ENCODE results near the gene GFER. TPM values are rescaled to one million over a fixed set of nuclear protein-coding genes. Genes with fewer than 3 reads are reported as not detected.

The GFER gene
- total RNA-seq, 1 donor = 8.6 TPM

DNA sequence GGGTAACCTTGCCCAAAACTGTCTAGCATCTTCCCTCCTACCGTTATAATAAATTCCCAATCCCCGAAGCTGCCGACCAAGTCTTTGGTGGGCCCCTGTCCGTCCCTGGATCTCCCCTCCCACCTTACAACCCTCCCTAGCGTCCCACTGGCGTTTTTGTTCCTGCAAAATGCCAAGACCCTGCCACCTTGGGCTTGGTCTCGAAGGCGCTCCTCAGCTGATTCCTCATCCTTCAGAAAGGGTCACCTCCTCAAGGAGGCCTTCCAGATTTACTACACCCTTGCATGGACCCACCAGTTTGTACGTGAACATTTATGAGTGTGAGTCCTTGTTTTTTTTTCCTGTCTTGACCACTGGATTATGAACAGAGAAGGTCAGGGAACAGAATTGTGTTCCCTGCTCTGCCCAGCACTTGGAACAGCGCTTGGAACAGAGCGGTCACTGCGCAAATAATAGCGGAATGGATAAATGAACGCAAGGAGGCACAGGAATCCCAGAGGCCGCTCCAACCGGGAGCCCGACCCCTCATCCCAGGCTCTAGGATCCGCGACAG lies 926 bp upstream of the GFER start:
- TF ChIP-seq, protein P1, sequence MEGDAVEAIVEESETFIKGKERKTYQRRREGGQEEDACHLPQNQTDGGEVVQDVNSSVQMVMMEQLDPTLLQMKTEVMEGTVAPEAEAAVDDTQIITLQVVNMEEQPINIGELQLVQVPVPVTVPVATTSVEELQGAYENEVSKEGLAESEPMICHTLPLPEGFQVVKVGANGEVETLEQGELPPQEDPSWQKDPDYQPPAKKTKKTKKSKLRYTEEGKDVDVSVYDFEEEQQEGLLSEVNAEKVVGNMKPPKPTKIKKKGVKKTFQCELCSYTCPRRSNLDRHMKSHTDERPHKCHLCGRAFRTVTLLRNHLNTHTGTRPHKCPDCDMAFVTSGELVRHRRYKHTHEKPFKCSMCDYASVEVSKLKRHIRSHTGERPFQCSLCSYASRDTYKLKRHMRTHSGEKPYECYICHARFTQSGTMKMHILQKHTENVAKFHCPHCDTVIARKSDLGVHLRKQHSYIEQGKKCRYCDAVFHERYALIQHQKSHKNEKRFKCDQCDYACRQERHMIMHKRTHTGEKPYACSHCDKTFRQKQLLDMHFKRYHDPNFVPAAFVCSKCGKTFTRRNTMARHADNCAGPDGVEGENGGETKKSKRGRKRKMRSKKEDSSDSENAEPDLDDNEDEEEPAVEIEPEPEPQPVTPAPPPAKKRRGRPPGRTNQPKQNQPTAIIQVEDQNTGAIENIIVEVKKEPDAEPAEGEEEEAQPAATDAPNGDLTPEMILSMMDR (IDR thresholded peaks at IDR 0.05; ENCODE audit: insufficient read depth, low read length) = no peak
- no peak for DNase-seq (ENCODE audit: low read depth)
- peak overlapping the region; percentile 76 for H3K4me3 ChIP-seq (ENCODE audit: low read depth, low read length)

DNA sequence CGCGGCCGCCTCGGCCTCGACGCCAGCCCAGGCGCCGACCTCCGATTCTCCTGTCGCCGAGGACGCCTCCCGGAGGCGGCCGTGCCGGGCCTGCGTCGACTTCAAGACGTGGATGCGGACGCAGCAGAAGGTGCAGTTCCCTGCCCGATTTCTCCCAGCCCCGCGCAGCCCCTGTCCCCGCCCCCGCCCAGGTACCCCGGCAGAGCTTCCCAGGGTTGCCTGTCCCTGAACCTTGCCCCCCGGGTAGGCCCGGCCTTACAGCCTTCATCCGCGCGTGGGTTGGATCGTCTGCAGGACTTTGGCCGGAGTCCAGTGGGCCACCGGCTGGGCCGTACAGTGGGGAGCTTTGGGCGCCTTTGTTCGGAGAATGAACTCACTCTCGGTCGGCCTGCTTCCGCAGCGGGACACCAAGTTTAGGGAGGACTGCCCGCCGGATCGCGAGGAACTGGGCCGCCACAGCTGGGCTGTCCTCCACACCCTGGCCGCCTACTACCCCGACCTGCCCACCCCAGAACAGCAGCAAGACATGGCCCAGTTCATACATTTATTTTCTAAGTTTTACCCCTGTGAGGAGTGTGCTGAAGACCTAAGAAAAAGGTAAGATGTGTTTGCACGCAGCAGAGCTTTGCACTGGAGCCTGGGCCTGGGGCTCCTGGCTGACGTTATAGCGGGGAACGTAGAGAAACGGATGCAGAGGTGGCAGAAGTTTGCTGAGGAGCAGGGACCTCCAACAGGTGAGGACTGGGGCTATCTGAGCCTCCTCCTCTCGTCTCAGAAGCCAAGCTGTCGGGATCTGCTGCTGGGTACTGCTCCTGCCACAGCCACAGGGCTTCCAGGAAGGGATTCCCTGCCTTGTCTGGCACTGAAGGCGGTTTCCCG lies 593 bp downstream of the GFER start:
- TF ChIP-seq, protein P1 (IDR thresholded peaks at IDR 0.05; ENCODE audit: insufficient read depth, low read length) = no peak
- H3K4me3 ChIP-seq (ENCODE audit: low read depth, low read length) = peak overlapping the region; percentile 76
- no peak for DNase-seq (ENCODE audit: low read depth)

DNA sequence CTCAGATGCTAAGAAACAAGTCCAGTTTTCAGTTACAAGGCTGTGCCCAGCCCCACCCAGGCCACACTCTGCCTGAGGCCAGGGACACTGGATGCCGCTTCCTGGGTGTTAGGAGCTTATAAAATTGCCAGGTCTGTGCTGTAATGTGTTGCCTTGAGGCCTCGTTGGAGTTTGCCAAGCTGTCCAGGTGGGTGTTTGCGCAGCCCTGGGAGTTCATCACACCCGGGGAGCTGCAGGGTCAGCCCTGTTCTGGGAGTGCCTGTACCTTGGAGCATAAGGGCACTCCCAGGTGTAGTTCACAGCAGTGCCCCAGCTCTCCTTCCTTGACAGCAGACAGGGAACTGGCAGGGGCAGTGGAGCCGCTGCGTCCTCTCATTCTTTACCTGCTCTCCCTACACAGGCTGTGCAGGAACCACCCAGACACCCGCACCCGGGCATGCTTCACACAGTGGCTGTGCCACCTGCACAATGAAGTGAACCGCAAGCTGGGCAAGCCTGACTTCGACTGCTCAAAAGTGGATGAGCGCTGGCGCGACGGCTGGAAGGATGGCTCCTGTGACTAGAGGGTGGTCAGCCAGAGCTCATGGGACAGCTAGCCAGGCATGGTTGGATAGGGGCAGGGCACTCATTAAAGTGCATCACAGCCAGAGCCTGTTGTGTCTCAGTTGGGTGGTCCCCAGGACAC lies 1.6 kb downstream of the GFER start:
- peak overlapping the region; percentile 76 for H3K4me3 ChIP-seq (ENCODE audit: low read depth, low read length)
- TF ChIP-seq, protein P1 (IDR thresholded peaks at IDR 0.05; ENCODE audit: insufficient read depth, low read length) = no peak
- no peak for DNase-seq (ENCODE audit: low read depth)

DNA sequence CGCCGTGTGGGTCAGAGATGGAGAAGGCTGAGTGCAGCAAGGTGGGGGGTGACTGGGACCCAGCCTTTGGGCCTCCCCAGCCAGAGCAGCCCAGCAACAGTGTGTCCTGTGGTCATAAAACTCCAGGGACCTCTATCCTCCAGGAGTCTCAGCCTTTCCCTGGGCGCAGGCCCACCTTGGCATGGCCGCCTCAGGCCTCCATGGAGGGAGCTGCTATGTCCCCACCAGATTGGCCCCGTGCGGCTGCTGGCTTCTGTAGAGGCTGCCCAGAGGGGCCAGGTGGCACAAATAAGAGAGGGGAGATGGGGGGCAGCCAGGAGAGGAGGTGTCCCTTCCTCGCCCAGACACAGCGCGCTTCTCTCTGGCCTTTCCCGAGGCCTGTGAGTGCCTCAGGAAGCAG lies 3.2 kb downstream of the GFER start:
- TF ChIP-seq, protein P1 (IDR thresholded peaks at IDR 0.05; ENCODE audit: insufficient read depth, low read length) = no peak
- no peak for DNase-seq (ENCODE audit: low read depth)
- H3K4me3 ChIP-seq (ENCODE audit: low read depth, low read length) = no peak overlapping the region

DNA sequence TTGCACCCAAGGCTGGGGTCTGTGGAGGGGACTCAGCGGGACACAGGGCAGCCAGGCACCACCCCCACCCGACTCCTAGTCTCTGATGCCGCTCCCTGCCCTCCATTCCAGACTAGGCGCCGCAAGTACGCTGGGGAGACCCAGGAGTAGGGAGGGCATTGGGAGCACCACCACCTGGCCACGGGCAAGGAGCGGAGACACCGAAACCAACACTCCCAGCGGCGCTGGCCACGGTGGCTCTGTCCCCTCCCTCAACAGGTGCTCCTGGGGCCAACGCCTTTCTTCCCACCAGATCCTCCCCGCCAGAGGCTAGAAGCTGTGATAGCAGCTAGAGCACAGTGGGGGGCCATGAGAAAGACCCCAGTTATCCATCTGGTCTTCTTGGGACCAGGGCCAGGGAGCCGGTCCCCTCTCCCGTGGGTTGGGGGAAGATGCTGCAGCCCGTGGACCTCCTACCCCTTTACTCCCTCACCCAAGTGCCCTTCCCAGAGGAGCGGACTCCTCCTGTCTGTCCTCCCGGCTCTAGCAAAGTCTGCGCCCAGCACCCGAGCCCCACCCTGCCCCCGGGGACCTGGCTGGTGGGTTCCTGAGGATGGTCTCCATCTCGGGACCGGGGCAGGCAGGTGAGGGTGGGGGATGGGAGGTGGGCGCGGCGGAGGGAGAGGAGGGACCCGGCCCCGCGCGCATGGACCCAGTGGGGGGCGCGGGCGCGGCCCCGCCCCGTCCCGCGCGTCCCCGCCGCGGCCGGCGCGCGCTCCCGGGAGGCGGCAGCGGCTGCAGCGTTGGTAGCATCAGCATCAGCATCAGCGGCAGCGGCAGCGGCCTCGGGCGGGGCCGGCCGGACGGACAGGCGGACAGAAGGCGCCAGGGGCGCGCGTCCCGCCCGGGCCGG lies 5.5 kb downstream of the GFER start, which contains the start of gene SYNGR3:
TSS of gene SYNGR3 (plus strand) at position 762 of the 892 bp plus-strand sequence. CDS start 133 bp downstream, outside the sequence.
- peak within 1 kb of the TSS; percentile 41 for H3K4me3 ChIP-seq (ENCODE audit: low read depth, low read length)
- TF ChIP-seq, protein P1 (IDR thresholded peaks at IDR 0.05; ENCODE audit: insufficient read depth, low read length) = no peak
- DNase-seq (ENCODE audit: low read depth) = no peak

DNA sequence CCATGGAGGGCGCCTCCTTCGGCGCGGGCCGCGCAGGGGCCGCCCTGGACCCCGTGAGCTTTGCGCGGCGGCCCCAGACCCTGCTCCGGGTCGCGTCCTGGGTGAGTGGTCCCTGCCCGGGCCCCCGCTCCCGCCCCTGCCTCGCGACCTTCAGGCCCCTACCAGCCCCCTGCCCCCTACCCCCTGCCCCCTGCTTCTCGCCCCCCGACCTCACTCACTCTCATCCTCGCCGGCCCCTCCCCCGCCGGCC lies 6.0 kb downstream of the GFER start:
- TF ChIP-seq, protein P1 (IDR thresholded peaks at IDR 0.05; ENCODE audit: insufficient read depth, low read length) = no peak
- no peak for DNase-seq (ENCODE audit: low read depth)
- H3K4me3 ChIP-seq (ENCODE audit: low read depth, low read length) = peak overlapping the region; percentile 41

All from fibroblast of the aortic adventitia (primary cell).